ENCODE measurements around the gene LAMP1. TPM values are rescaled to one million over a fixed set of nuclear protein-coding genes. Genes with fewer than 3 reads are reported as not detected.

LAMP1 gene
- total and polyA plus RNA-seq, 2 donors (not counting 1 experiment from before 2014, with no cell fraction given) = 52.1 to 96.1 TPM

DNA sequence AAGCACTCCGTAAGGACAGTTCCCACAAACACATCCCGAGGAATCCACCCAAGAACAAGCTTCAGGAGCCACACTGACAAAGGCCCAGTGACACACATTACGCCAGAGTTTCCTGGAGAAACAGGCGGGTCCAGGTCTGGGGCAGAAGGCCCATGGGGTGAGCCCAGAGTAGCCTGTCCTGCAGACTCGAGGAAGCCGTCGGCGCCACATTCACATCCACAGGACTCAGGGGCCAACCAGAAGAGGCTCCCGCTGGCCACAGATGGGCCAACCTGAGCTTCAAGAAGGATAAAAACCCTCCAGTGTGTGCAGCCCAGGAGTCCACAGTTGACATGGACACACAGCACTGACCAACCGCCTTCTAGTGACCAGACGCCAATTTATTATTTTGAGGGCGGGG lies 35.6 kb downstream of the LAMP1 start:
- TF ChIP-seq EZH2 (IDR thresholded peaks at IDR 0.05; ENCODE audit: borderline replicate concordance, insufficient read depth, low read depth, low read length, poor library complexity, severe bottlenecking) = no peak
- TF ChIP-seq, protein P1, sequence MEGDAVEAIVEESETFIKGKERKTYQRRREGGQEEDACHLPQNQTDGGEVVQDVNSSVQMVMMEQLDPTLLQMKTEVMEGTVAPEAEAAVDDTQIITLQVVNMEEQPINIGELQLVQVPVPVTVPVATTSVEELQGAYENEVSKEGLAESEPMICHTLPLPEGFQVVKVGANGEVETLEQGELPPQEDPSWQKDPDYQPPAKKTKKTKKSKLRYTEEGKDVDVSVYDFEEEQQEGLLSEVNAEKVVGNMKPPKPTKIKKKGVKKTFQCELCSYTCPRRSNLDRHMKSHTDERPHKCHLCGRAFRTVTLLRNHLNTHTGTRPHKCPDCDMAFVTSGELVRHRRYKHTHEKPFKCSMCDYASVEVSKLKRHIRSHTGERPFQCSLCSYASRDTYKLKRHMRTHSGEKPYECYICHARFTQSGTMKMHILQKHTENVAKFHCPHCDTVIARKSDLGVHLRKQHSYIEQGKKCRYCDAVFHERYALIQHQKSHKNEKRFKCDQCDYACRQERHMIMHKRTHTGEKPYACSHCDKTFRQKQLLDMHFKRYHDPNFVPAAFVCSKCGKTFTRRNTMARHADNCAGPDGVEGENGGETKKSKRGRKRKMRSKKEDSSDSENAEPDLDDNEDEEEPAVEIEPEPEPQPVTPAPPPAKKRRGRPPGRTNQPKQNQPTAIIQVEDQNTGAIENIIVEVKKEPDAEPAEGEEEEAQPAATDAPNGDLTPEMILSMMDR (IDR thresholded peaks at IDR 0.05) = no peak
- Mint-ChIP-seq H3K27ac (no peak overlapping the region), H3K9me3 (ENCODE audit: insufficient read depth) (no peaks in the 10 kb centered on the region), H3K27me3 (peaks cover 8% of the 10 kb centered on the region), H3K4me1 (no peaks in the 10 kb centered on the region), H3K4me3 (no peak overlapping the region)
- H3K4me2 ChIP-seq (replicated peaks; ENCODE audit: low read depth, low read length, poor library complexity, severe bottlenecking) = no peak overlapping the region
- H3K27me3 ChIP-seq (replicated peaks in 1 of 4; ENCODE audit: control extremely low read depth in 1 of 4, control insufficient read depth in 3 of 4, insufficient read depth in 4 of 4, low read length in 3 of 4) = no peaks in the 10 kb centered on the region
- H3K4me1 ChIP-seq (ENCODE audit: control insufficient read depth in 2 of 2, insufficient read depth in 2 of 2, low read length in 2 of 2) = no peaks in the 10 kb centered on the region
- ATAC-seq (ENCODE audit: low read depth) (no peak), DNase-seq (no peak)
- ChIA-PET POLR2A (no interaction called here), CTCF (no interaction called here)
- H3K36me3 ChIP-seq (replicated peaks in 1 of 2; ENCODE audit: control extremely low read depth in 1 of 2, control insufficient read depth in 1 of 2, extremely low read depth in 1 of 2, insufficient read depth in 2 of 2, low read length in 1 of 2) = no peaks in the 10 kb centered on the region
- H3K9ac ChIP-seq (ENCODE audit: low read length) = no peak overlapping the region
- H4K20me1 ChIP-seq (ENCODE audit: control insufficient read depth, insufficient read depth, low read length, poor library complexity, severe bottlenecking) = no peaks in the 10 kb centered on the region
- intact Hi-C loops (cut with micrococcal nuclease) = no loop called here
- peaks cover 0 to 3% (median 0%) of the 10 kb centered on the region in 3 donors for H3K9me3 ChIP-seq (ENCODE audit: control extremely low read depth in 1 of 3, control insufficient read depth in 2 of 3, insufficient read depth in 1 of 3, low read length in 2 of 3)
- 98% methylated on average over 12 of the region's 12 CpGs for WGBS (ENCODE audit: insufficient coverage)
- H2AFZ ChIP-seq (ENCODE audit: insufficient read depth, low read depth, low read length, poor library complexity, severe bottlenecking) = no peak overlapping the region
- no peaks in the 10 kb centered on the region for H3K79me2 ChIP-seq (ENCODE audit: control insufficient read depth, insufficient read depth, low read length)
- no peak overlapping the region for H3K27ac ChIP-seq (ENCODE audit: low read length in 2 of 2)
- H3K4me3 ChIP-seq (ENCODE audit: control extremely low read depth in 1 of 5, extremely low read depth in 1 of 5, insufficient read depth in 1 of 5, low read depth in 2 of 5, low read length in 4 of 5) = no peak overlapping the region

DNA sequence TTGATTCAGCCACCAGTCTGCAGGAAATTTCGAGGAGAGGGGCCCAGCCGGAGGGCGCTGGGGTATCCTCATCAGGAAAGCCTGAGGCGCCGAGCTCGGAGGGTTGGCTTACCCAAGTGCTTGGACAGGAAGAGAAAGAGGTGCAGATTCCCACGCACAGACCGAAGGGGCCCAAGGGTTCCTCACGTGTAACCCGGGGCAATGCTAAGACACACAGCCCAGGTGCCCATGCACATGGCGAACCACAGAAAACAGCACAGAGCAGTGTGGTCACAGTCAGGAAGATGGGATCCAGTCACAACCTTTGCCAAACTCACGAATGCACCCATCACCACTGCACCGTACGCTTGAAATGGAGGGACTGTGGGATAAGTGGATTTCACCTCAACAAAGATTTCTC lies 36.0 kb downstream of the LAMP1 start:
- H3K4me2 ChIP-seq (replicated peaks; ENCODE audit: low read depth, low read length, poor library complexity, severe bottlenecking) = no peak overlapping the region
- Mint-ChIP-seq H3K27ac (no peak overlapping the region), H3K9me3 (ENCODE audit: insufficient read depth) (no peaks in the 10 kb centered on the region), H3K27me3 (peaks cover 8% of the 10 kb centered on the region), H3K4me1 (no peaks in the 10 kb centered on the region), H3K4me3 (no peak overlapping the region)
- no peak overlapping the region for H3K4me3 ChIP-seq (ENCODE audit: control extremely low read depth in 1 of 5, extremely low read depth in 1 of 5, insufficient read depth in 1 of 5, low read depth in 2 of 5, low read length in 4 of 5)
- H3K27me3 ChIP-seq (replicated peaks in 1 of 4; ENCODE audit: control extremely low read depth in 1 of 4, control insufficient read depth in 3 of 4, insufficient read depth in 4 of 4, low read length in 3 of 4) = no peaks in the 10 kb centered on the region
- H3K9ac ChIP-seq (ENCODE audit: low read length) = no peak overlapping the region
- ATAC-seq (ENCODE audit: low read depth) (no peak), DNase-seq (no peak)
- intact Hi-C loops (cut with micrococcal nuclease) = no loop called here
- ChIA-PET CTCF (no interaction called here), POLR2A (no interaction called here)
- no peaks in the 10 kb centered on the region for H4K20me1 ChIP-seq (ENCODE audit: control insufficient read depth, insufficient read depth, low read length, poor library complexity, severe bottlenecking)
- no peak overlapping the region for H3K27ac ChIP-seq (ENCODE audit: low read length in 2 of 2)
- H3K36me3 ChIP-seq (replicated peaks in 1 of 2; ENCODE audit: control extremely low read depth in 1 of 2, control insufficient read depth in 1 of 2, extremely low read depth in 1 of 2, insufficient read depth in 2 of 2, low read length in 1 of 2) = no peaks in the 10 kb centered on the region
- H3K4me1 ChIP-seq (ENCODE audit: control insufficient read depth in 2 of 2, insufficient read depth in 2 of 2, low read length in 2 of 2) = no peaks in the 10 kb centered on the region
- H2AFZ ChIP-seq (ENCODE audit: insufficient read depth, low read depth, low read length, poor library complexity, severe bottlenecking) = no peak overlapping the region
- WGBS (ENCODE audit: insufficient coverage) = 93% methylated on average over 11 of the region's 14 CpGs
- no peaks in the 10 kb centered on the region for H3K79me2 ChIP-seq (ENCODE audit: control insufficient read depth, insufficient read depth, low read length)
- peaks cover 0 to 3% (median 0%) of the 10 kb centered on the region in 3 donors for H3K9me3 ChIP-seq (ENCODE audit: control extremely low read depth in 1 of 3, control insufficient read depth in 2 of 3, insufficient read depth in 1 of 3, low read length in 2 of 3)
- TF ChIP-seq, protein P1 (IDR thresholded peaks at IDR 0.05) = no peak
- no peak for TF ChIP-seq EZH2 (IDR thresholded peaks at IDR 0.05; ENCODE audit: borderline replicate concordance, insufficient read depth, low read depth, low read length, poor library complexity, severe bottlenecking)
